Right hindlimb (tissue), 1 donor: ENCODE results near the gene ALK.

Experiments used
- DNase-seq: peaks from one replicate; pipeline ENCODE4 v3.0.0-alpha.2; 2018

The ALK gene

DNA sequence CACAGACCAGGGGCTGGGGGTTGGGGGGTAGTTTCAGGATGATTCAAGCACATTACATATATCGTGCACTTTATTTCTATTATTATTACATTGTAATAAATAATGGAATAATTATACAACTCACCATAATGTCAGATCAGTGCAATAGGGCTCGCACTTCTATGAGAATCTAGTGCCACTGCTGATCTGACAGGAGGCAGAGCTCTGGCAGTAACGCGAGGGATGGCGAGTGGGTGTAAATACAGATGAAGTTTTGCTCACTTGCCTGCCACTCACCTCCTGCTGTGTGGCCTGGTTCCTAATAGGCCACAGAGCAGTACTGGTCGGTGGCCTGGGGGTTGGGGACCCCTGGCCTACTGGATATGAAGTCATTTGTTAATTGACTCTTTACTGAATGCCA is 615.6 kb downstream of the ALK start:
- DNase-seq = no peak

DNA sequence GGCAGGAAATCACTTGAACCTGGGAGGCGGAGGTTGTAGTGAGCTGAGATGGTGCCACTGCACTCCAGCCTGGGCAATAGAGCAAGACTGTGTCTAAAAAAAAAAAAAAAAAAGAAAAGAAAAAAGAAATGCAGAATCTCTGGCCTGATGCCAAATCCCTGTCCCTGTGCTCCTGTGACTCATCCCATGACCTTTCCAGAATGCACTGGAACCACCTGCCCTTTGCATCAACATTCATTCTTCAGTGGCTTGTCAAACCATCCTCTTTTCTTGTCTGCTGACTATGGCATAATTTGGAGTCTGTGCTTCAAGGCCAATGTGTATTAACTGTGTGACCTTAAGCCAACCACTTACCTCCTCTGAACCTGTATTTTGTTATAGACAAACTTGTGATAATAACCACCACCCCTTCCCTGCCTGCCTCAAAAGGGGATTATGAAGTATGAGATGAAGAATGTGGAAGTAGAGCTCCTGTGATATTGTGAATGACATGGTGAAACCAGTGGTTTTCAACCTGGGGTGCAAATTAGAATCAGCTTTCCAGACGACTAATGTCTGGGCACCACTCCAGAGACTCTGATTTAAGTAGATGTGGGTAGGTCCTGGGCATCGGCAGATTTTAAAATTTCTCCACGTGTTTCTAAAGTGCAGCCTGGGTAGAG is 616.9 kb downstream of the ALK start:
- DNase-seq = no peak

DNA sequence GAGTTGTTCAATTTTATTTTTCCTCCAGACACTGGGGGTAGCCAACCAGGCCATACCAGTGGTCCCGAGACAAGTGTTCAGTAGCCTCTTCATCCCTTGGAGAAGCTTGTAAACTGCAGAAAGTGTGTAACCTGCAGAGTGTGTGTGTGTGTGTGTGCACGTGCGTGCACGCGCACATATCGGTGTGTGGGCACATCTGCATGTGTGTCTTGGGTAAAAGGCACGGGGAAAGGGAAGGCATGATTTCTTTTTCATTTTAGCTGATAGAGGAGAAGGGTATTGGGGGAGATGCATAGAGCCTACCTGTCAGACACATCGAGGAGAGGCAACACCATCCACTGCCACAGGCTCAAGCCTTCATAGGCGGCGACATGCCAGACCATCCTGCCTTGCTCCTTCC is 624.8 kb downstream of the ALK start:
- no peak for DNase-seq

DNA sequence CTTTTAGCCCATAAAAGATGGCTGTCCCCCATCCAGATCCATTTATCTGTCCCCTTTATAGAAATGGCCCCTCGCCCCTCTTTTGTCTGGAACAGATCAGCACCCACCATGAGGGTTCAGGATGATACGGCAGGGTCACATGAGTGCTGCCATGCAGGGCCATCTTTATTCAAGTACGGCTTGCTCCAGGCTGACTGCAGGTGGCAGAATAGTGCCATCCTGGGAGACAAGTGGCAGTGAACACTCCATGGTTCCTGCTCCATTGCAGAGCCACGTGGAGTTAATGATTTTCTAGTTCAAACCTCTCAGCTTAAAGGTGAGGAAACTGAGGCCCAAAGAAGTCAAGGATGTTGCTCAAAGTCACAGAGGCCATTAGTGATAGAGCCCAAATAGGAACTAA is 625.5 kb downstream of the ALK start:
- DNase-seq = no peak

GRCh38 chr2:29293830-29294438 is 627.5 kb downstream of the ALK start:
- peak; percentile 44 for DNase-seq

- no peak for DNase-seq
Measured at GRCh38 chr2:29290293-29291047, 630.9 kb downstream of the ALK start.

DNA sequence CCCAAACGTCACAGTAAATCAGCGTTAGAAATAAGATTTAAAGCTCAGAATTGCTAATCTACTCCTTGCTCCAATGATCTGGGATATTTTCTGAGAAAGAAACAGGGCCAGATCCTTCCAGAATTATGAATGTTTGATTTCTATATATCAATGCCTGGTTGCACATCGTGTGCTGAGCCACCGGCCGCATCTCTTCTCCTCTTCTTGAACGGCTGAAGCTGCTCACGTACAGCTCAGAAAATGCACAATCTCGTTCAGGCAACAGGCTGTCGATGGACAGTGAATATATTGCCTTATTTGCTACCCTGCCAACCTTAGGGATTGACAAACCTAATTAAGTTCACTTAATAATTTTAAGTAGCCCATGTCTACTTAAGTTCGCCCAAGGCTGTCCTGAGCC is 636.7 kb downstream of the ALK start:
- DNase-seq = no peak

DNA sequence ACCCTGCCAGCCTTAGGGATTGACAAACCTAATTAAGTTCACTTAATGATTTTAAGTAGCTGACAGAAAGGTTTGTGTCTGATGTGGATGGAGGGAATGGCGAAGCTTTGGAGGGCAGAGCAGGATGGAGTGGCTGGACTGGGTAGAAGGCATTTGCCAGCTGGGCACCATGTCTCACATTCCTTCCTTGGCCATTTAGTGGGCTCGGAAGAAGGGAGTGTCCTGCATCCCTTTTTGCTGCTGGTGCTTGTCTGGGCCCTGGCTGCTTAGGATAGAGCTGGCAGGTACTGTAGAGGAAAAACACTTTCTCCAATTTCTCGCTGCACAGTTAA is 639.5 kb downstream of the ALK start:
- no peak for DNase-seq

DNA sequence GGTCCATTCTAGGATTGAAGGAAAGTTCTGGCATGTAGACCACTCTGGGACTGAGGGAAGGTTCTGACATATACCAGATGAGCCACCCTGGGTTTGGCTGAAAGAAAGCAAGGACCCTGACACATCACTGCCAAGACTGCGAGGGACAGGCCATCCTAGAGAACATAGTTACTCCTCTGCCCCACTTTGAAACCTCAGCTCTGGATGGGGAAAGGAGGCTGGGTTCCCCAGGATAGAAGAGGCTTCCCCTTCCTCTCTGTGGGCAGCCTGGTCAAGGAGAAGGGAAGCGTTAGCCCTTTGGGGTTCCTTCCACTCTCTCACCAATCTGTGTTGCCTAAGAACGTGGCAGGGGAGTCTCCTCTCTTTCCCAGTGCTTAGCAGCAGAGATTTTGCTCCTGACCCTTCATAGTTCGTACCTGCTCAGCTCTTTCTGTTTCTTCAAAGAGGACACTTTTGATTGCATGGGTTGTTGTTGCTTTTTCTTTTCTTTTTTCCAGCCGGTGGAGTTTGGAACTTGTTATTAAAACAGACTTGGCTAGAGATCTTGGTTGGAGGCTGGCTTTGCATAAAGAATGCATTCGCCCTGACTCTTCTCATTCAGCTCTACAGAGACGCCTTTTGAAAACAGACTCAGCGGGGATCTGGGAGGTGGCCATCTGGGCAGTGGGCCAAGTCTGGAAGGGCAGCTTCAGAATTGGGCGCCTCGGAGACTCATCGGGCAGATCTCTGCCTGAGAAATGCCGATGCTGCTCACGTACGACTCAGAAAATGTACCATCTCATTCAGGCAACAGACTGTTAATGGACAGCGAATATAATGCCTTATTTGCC is 640.1 kb downstream of the ALK start:
- DNase-seq = peak; percentile 48

- no peak for DNase-seq
Measured at GRCh38 chr2:29278966-29279365, 642.4 kb downstream of the ALK start.

GRCh38 chr2:29276151-29276550 is 645.2 kb downstream of the ALK start:
- no peak for DNase-seq

- DNase-seq = no peak
Measured at GRCh38 chr2:29275186-29275585, 646.2 kb downstream of the ALK start.

- no peak for DNase-seq
Measured at GRCh38 chr2:29273685-29274611, 647.4 kb downstream of the ALK start.

GRCh38 chr2:29273004-29273684 is 648.2 kb downstream of the ALK start:
- DNase-seq = no peak

DNA sequence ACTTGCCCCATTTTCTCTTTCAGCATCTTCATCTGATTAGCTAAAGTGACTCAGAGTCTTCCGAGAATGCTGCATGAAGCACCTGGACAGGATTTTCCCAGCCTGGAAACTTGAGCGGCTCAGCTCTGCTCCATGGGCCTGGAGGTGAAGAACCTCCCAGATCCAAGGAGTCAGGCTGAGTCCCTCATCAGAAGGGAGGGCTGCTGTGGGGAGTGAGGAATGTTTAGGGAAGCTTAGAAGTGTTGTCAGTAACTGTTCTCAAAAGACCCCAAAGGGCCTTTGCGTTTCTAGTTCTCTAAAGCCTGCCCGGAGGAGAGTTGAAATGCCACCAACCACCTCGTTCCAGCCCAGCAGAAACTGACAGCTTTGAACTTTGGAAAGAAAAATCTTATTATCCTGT is 649.1 kb downstream of the ALK start:
- no peak for DNase-seq

- DNase-seq = peak; percentile 54
Measured at GRCh38 chr2:29270701-29271121, 650.7 kb downstream of the ALK start.

- DNase-seq = no peak
Measured at GRCh38 chr2:29269765-29270109, 651.6 kb downstream of the ALK start.

DNA sequence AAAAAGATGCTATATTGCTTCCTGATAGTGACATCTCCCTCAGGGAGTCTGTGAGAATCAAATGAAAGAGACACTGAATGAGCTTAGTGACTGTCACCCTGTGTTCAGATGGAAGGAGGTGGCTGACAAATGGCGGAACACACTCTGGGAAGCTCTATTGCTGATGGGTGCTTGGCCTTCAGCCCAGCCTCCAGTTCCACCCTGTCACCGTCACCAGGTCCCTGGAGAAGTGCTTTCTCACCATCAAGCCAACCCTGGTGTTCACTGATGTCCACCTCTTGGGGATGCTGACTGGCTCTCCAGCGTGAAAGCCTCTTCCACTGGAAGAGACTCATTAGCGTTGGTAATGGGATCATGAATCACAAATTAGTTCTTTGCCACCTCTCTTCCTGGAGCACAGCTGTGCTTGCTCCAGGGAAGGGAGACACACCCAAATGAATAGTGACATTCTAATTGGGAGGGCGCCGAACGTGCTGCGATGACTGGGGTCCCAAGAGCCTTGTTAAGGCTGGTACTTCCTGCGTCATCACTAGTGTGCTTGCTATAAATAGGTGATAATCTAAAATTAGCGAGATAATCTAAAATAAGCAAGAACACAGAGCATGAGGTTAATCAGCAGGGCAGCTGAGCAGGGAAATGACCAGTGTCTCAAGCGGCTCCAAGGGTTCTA is 652.2 kb downstream of the ALK start:
- DNase-seq = no peak

GRCh38 chr2:29267720-29268119 is 653.7 kb downstream of the ALK start:
- no peak for DNase-seq

DNA sequence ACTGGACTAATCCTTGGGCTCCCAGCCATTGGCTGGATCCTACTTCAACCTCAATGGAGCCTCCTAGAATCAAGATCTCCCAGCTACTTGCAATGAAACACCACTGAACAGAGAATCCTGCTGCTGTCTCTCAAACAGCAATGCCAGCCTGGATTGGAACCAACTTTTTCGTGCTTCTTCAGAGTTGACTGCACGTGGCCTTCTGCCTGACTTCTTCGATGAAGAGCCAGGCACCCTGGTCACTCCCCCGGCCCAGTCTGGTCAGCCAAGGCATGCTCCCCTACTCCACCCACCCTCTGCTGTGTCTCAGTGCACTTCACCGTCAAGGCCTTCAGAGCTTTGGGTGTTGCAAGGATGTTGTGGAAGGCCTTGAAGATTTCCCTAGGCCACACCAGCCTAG is 657.5 kb downstream of the ALK start:
- DNase-seq = no peak

GRCh38 chr2:29262681-29263260 is 658.6 kb downstream of the ALK start:
- DNase-seq = no peak
